Ishikawa (cell line): ENCODE results near the gene ARMC8.

Source experiments
- CEBPB ChIP-seq: IDR thresholded peaks from 2 replicates; pipeline ENCODE4 v1.6.1; 2012
- CREB1 ChIP-seq: IDR thresholded peaks from 2 replicates; pipeline ENCODE4 v1.6.1; 2012; ENCODE audit warnings: low read depth
- EGR1 ChIP-seq: IDR thresholded peaks from 2 replicates; pipeline ENCODE4 v1.6.1; 2012
- EP300 ChIP-seq: IDR thresholded peaks from 2 replicates; pipeline ENCODE4 v1.6.1; 2012; ENCODE audit warnings: borderline replicate concordance
- FOXM1 ChIP-seq: IDR thresholded peaks from 2 replicates; pipeline ENCODE4 v1.6.1; 2012; ENCODE audit warnings: low read depth, borderline replicate concordance
- NFIC ChIP-seq: IDR thresholded peaks from 2 replicates; pipeline ENCODE4 v1.6.1; 2012
- RAD21 ChIP-seq: IDR thresholded peaks from 2 replicates; pipeline ENCODE4 v1.6.1; 2012; ENCODE audit warnings: low read depth
- TAF1 ChIP-seq: IDR thresholded peaks from 2 replicates; pipeline ENCODE4 v1.6.1; 2012; ENCODE audit warnings: low read depth, mild to moderate bottlenecking
- TCF12 ChIP-seq: IDR thresholded peaks from 2 replicates; pipeline ENCODE4 v1.6.1; 2012; ENCODE audit warnings: low read depth
- TEAD4 ChIP-seq: IDR thresholded peaks from 2 replicates; pipeline ENCODE4 v1.6.1; 2012
- YY1 ChIP-seq: IDR thresholded peaks from 2 replicates; pipeline ENCODE4 v1.6.1; 2012; ENCODE audit warnings: low read depth
- ZBTB7A ChIP-seq: IDR thresholded peaks from 2 replicates; pipeline ENCODE4 v1.6.1; 2012; ENCODE audit warnings: low read depth
- TF ChIP-seq, protein P1 (sequence below): IDR thresholded peaks from 2 replicates; pipeline ENCODE4 v1.6.1; 2012
- TF ChIP-seq, protein P2 (sequence below): IDR thresholded peaks from 2 replicates; pipeline ENCODE4 v1.6.1; 2012
- TF ChIP-seq, protein P3 (sequence below): IDR thresholded peaks from 2 replicates; pipeline ENCODE4 v1.6.1; 2012; ENCODE audit warnings: low read depth, mild to moderate bottlenecking

Gene ARMC8

DNA sequence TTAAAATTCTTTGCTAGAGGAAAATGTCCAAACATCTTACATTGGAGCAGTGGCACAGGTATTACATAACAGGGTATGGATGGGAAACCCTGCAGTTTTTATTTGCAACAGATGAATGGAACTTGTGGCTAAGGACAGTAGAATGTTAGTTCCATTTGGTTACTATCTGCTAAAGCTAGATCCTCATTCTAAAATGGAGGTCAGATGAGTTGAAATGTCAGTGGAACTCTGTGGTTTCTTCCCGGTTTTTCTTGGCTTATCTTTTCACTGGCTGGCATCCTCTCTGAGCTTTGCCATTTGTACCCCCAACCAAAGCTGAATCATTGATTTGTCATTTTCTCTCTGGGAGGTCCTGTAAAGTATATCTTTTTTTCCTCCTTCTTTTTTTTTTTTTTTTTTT, 68.9 kb downstream of the ARMC8 start:
- TF ChIP-seq TCF12 (no peak), RAD21 (no peak), CREB1 (no peak), TEAD4 (no peak), TAF1 (no peak), EP300 (no peak), ZBTB7A (no peak), CEBPB (no peak), YY1 (no peak), NFIC (no peak), EGR1 (no peak), FOXM1 (no peak)
- TF ChIP-seq, protein P1, sequence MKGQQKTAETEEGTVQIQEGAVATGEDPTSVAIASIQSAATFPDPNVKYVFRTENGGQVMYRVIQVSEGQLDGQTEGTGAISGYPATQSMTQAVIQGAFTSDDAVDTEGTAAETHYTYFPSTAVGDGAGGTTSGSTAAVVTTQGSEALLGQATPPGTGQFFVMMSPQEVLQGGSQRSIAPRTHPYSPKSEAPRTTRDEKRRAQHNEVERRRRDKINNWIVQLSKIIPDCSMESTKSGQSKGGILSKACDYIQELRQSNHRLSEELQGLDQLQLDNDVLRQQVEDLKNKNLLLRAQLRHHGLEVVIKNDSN = no peak
- TF ChIP-seq, protein P2, sequence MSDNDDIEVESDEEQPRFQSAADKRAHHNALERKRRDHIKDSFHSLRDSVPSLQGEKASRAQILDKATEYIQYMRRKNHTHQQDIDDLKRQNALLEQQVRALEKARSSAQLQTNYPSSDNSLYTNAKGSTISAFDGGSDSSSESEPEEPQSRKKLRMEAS = no peak
- TF ChIP-seq, protein P3, sequence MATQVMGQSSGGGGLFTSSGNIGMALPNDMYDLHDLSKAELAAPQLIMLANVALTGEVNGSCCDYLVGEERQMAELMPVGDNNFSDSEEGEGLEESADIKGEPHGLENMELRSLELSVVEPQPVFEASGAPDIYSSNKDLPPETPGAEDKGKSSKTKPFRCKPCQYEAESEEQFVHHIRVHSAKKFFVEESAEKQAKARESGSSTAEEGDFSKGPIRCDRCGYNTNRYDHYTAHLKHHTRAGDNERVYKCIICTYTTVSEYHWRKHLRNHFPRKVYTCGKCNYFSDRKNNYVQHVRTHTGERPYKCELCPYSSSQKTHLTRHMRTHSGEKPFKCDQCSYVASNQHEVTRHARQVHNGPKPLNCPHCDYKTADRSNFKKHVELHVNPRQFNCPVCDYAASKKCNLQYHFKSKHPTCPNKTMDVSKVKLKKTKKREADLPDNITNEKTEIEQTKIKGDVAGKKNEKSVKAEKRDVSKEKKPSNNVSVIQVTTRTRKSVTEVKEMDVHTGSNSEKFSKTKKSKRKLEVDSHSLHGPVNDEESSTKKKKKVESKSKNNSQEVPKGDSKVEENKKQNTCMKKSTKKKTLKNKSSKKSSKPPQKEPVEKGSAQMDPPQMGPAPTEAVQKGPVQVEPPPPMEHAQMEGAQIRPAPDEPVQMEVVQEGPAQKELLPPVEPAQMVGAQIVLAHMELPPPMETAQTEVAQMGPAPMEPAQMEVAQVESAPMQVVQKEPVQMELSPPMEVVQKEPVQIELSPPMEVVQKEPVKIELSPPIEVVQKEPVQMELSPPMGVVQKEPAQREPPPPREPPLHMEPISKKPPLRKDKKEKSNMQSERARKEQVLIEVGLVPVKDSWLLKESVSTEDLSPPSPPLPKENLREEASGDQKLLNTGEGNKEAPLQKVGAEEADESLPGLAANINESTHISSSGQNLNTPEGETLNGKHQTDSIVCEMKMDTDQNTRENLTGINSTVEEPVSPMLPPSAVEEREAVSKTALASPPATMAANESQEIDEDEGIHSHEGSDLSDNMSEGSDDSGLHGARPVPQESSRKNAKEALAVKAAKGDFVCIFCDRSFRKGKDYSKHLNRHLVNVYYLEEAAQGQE = no peak

DNA sequence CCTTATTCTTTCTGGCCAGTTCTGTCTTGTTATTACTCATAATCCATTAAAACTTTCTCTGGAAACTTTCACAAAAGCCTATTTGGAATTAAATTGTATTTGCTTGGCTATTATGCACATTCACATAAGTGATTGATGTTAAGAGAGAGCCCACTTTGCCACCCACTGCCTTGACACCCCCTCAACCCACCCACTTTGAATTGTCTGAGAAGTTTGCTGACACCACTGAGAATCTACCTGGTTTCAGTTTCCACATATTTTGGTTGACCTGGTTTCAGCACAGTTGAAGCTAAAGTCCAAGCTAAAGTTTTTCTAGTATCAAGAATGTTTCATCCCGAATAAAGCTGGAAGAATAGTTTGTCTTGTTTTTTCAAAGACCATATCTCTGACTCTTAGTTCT, 70.9 kb downstream of the ARMC8 start:
- no peak for TF ChIP-seq NFIC
- TF ChIP-seq CREB1 = no peak
- TF ChIP-seq EGR1 = no peak
- TF ChIP-seq ZBTB7A = no peak
- TF ChIP-seq RAD21 = no peak
- TF ChIP-seq TCF12 = no peak
- no peak for TF ChIP-seq YY1
- TF ChIP-seq, protein P3 = no peak
- no peak for TF ChIP-seq TEAD4
- no peak for TF ChIP-seq TAF1
- TF ChIP-seq, protein P1 = no peak
- TF ChIP-seq FOXM1 = no peak
- TF ChIP-seq CEBPB = no peak

DNA sequence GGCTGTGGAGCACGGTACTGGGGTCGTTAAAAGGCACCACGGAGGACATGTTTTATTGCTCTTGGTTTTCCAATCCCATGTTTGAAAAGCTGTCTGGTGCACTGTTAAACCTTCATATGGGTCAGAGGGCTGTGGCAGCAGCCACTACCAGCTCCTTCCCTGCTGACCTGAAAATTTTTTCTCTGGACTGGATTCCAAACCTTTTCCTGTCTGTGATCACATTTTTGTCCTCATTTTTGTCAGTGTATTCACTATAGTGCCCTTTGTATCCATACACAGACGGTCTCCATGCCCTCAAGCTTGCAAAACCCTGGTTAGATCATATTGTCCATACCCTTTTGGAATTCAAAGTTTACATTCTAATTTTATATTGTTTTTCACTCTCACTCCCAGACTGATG, 72.0 kb downstream of the ARMC8 start:
- TF ChIP-seq RAD21 (no peak), ZBTB7A (no peak), CEBPB (no peak), TAF1 (no peak), TCF12 (no peak), YY1 (no peak), FOXM1 (no peak), CREB1 (no peak), NFIC (no peak), EGR1 (no peak), TEAD4 (no peak), EP300 (no peak)
- TF ChIP-seq, protein P3 = no peak
- TF ChIP-seq, protein P1 = no peak
- TF ChIP-seq, protein P2 = no peak

DNA sequence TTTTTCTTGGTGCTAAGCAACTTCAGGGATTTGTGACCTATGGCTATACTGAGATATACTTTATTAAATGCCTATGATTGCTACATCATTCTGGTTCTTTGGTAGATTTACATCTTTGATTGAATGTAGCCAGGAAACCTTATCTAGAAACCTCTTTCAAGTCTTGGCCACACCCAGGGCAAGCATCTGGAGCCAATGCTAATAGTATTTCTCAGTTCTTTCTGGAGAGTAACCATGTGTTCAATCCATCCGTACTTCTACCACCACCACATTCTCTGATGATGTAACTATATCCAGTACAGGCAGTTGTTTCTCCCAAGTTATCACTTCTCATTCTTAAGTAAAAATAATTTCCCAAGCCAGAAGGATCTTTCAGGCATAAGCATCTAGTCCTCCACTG, 73.5 kb downstream of the ARMC8 start:
- TF ChIP-seq YY1 = no peak
- TF ChIP-seq CEBPB = no peak
- TF ChIP-seq TEAD4 = no peak
- no peak for TF ChIP-seq RAD21
- TF ChIP-seq, protein P2 = no peak
- no peak for TF ChIP-seq EGR1
- TF ChIP-seq TCF12 = no peak
- TF ChIP-seq, protein P3 = no peak
